ENCODE results near the gene ARHGAP19.

ARHGAP19 gene, protein sequence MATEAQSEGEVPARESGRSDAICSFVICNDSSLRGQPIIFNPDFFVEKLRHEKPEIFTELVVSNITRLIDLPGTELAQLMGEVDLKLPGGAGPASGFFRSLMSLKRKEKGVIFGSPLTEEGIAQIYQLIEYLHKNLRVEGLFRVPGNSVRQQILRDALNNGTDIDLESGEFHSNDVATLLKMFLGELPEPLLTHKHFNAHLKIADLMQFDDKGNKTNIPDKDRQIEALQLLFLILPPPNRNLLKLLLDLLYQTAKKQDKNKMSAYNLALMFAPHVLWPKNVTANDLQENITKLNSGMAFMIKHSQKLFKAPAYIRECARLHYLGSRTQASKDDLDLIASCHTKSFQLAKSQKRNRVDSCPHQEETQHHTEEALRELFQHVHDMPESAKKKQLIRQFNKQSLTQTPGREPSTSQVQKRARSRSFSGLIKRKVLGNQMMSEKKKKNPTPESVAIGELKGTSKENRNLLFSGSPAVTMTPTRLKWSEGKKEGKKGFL

DNA sequence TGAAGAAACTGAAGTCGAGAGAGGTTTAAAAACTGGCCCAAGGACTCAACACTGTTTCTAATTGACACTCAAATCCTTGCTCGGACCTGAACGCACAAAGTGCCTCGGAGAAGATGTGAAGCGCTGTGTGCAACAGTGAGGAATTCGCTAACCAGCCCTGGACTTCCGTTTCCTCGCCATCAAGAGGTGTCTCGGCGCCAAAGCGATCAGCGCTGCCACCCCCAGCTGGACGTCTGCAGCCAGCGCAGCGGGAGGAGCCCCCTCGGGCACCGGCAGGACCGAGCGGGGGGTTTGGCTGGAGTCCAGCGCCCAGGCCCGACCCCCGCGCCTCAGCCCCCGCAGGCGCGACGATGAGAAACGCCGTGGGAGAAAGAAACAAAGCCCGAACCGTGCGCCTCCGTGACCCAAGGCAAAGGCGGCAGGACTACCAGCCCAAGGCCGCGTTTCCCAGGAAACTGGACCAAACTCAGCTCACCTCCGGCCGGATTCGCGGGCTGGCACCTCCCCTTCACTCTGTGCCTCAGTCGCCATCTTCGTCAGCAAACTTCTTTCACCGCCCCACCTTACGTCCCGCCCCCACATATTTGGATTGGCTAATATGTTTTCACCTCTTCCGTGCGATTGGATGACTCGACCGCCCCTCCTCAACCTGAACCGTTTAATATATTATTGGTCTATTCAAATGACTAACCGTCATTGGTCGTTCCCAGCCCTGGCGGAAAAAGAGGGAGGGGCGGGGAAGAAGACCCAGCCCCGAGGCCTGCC is at the start of gene ARHGAP19:
TSS of gene ARHGAP19 (minus strand) at position 541 of the 765 bp plus-strand sequence. CDS start at position 531, 10 bp downstream.
- peak; percentile 98 for DNase-seq

DNA sequence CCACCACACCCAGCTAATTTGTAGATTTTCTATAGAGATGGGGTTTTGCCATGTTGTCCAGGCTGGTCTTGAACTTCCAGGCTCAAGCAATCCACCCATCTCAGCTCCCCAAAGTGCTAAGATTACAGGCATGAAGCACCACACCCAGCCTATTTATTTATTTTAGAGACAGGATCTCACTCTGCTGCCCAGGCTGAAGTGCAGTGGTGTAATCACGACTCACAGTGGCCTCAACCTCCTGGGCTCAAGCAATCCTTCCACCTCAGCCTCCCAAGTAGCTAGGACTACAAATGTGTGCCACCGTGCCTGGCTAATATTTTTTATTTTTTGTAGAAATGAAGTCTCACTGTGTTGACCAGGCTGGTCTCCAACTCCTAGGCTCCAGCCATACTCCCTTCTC is 49.0 kb upstream of the ARHGAP19 start:
- no peak for DNase-seq

- no peak for DNase-seq
Measured at GRCh38 chr10:97338041-97338440, 45.6 kb upstream of the ARHGAP19 start.

DNA sequence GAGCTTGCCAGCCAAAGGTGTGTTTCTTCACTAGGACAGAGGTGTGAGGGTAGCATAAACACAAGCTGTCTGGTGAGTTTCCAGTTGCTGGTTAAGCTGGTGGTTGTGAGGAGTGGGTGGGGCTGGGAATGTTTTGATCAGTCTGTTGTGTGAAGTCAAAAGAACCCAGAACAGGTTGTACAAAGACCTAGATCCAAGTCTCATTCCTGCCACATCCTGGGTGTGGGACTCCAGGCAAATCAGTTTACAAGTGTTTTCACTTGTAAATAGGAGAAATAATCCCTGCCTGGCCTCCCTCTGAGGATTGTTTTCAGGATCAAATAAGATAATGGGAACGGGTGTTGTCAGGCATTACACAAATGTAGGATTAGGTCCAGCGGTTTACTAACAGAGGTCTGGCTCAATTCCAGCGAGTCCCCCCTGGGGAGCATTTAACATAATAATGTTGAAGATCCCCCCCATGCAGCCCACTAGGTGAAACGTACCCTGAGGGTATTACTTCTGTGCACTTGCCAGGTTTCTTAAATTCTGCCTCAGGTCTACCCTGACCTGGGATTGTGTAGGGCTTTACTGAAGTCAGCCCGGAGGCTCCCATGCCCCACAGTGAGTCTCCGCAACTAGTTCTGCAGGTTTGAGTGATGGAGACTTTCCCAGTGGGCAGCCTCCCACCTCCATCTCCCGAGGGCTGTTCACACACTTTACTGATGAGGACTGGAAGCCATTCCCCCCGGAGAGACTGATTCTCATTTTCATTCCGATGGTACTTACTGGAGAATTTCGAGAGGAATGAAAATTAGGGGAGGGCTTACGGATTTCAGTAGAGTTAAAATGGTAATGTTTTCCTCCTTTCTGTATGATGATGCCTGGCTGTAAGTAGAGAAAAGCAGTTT is 44.8 kb upstream of the ARHGAP19 start:
- peak; percentile 73 for DNase-seq

DNA sequence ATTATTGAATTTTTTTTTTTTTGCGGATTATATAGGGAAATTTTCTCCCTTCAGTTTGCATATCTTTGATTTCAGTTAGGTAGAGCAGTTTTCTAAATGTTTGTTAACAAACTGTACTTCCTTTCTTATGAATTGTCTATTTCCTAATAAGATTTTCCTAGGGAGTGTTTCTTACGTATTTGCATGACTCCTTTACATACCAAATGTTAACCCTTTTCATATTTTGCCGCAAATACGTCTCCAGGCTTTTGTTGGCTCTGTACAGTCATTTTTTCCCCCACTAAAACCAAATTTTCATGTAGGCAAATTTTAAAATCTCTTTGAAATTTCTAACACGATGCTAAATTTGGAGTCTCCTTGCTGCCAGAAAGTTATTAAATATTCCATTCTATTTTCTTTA is 44.0 kb upstream of the ARHGAP19 start:
- DNase-seq, result no peak

- no peak for DNase-seq
Measured at GRCh38 chr10:97336006-97336405, 43.6 kb upstream of the ARHGAP19 start.

DNA sequence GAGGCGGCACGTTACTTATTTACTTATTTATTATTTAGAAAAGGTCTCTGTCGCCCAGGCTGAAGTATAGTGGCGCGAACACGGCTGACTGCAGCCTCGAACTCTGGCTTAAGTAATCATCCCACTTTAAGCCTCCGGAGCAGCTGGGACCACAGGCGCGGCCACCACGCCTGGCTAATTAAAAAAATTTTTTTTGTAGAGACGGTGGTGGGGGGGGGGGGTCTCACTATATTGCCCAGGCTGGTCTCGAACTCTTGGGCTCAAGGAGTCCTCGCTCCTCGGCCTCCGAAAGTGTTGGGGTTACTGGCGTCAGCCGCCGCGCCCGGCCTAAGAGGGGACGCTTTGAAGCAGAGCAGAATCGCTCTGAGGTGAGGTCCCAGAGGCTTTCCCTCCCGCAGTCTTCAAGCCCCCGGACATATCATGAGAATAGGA is 42.8 kb upstream of the ARHGAP19 start:
- no peak for DNase-seq

- peak; percentile 90 for DNase-seq
Measured at GRCh38 chr10:97334370-97335175, 42.1 kb upstream of the ARHGAP19 start, which contains the start of gene FRAT2. Gene FRAT2 (minus strand): TSS chr10:97334729. CDS start chr10:97334572, 157 bp downstream.

DNA sequence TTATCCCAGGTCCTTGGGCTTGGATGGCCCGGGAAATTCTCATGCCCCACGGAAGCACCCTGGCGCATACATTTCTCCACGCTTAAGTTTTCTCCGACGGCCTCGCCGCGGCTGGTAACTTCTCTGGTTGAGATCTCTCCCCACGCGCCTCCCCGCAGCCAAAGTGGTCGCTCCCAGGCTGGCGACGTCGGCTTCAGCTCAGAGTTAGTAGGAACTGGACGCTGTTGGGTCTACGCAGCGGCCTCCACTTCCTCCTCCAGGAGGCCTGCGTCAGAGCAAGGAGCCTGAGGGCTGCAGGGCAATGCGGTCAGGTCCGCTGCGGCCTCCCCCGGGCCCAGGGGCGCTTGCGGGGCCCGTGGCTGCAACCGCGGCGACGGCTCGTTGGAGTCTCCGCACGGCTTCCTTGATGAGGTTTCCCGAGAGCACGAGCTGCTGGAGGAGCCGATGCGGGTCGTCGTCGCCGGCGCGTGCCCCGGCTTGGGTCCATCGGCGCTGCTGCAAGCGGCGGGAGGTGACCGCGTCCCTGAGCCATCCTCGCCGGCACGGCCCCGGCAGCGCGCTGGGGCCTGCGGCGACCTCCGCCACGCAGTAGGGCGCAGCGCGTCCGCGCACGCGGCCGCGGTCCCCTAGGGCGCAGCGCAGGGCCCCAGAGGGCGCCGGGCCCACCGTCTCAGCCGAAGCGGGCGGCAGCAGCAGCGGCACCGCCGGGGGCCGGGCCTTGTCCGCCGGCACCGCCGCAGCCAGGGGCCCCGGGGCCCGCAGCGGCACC is 41.3 kb upstream of the ARHGAP19 start:
- DNase-seq, result peak; percentile 53

- peak; percentile 53 for DNase-seq
Measured at GRCh38 chr10:97333351-97333600, 40.8 kb upstream of the ARHGAP19 start.

- peak; percentile 58 for DNase-seq
Measured at GRCh38 chr10:97332591-97333350, 40.3 kb upstream of the ARHGAP19 start.

GRCh38 chr10:97331153-97331703 is 38.8 kb upstream of the ARHGAP19 start:
- no peak for DNase-seq

GRCh38 chr10:97329766-97330165 is 37.3 kb upstream of the ARHGAP19 start:
- DNase-seq, result no peak

GRCh38 chr10:97328646-97329453 is 36.4 kb upstream of the ARHGAP19 start:
- no peak for DNase-seq

- peak; percentile 80 for DNase-seq
Measured at GRCh38 chr10:97327348-97328294, 35.2 kb upstream of the ARHGAP19 start.

GRCh38 chr10:97325754-97326153 is 33.3 kb upstream of the ARHGAP19 start:
- DNase-seq, result peak; percentile 25

DNA sequence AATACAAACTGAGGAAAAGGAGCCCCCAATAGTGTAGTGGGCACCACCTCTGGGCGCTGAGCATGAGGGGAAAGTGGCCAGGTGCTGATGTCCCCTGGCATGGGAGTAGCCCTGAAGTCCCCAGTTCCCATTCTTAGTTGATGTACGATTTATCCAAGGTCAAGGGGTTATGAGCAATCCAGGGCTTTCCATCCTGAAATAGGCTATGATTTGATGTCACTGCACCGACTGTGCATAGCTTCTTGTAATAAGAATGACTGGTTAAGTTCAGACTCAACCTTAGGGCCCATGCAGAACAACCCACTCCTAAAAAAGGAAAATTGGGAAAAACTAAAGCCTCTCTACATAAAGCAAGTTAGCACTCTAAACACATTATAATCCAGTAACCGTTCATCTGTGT is 31.1 kb upstream of the ARHGAP19 start:
- DNase-seq, result no peak

GRCh38 chr10:97321804-97322190 is 29.4 kb upstream of the ARHGAP19 start:
- peak; percentile 33 for DNase-seq
